Endothelial cell of umbilical vein (primary cell): ENCODE measurements around the gene PRDM16. TPM values are rescaled to one million over a fixed set of nuclear protein-coding genes. Genes with fewer than 3 reads are reported as not detected.

ENCODE experiments used
- BruUV-seq: library from RNA; stranded (reverse); fragments of 400-500 nt; replicated peaks from 2 replicates; lab custom pipeline; 2021; lab: Mats Ljungman, UMichigan
- CTCF ChIA-PET: fragments of 300-600, 350-600 bp; sonication (Branson Sonifier 250); formaldehyde crosslinking; loops from one replicate; lab custom pipeline; 2021; ENCODE audit warnings: antibody characterized with exemption, inconsistent platforms; lab: Charles Lee
- POLR2A ChIA-PET: fragments of 300-600, 350-600 bp; sonication (Branson Sonifier 250); formaldehyde crosslinking; loops from one replicate; lab custom pipeline; 2021; ENCODE audit warnings: antibody characterized with exemption, inconsistent platforms; lab: Charles Lee
- DNase-seq: peaks from one replicate; pipeline ENCODE4 v3.0.0-alpha.2; 2011; ENCODE audit warnings: low read depth, low spot score
- FAIRE-seq: peaks from 2 replicates; lab custom pipeline; 2011; peaks lifted over from hg19 to GRCh38; lab: Jason Lieb, UNC
- H2AFZ ChIP-seq: 2 replicates; pipeline ENCODE4 v1.6.0; 2012; ENCODE audit warnings: low read depth, low read length, control low read depth, inconsistent platforms
- H3K27ac ChIP-seq: 2 replicates; pipeline ENCODE4 v1.5.1; 2011; ENCODE audit warnings: low read depth, mild to moderate bottlenecking, control low read depth, low read length, moderate library complexity; ENCODE audit not compliant: insufficient read depth
- H3K27me3 ChIP-seq, 2 experiments: 2 replicates each; pipeline versions ENCODE4 v1.6.0 to v1.6.1; 2011; ENCODE audit warnings: low read length in 2 of 2, mixed read lengths in 1 of 2; ENCODE audit not compliant: control insufficient read depth in 2 of 2, insufficient read depth in 2 of 2
- H3K36me3 ChIP-seq, 2 experiments: 2 replicates in 1 of 2; 3 replicates in 1 of 2; pipeline ENCODE4 v1.5.1; 2011; ENCODE audit warnings: low read length in 2 of 2, mild to moderate bottlenecking in 1 of 2, moderate library complexity in 1 of 2; ENCODE audit not compliant: control insufficient read depth in 2 of 2, insufficient read depth in 2 of 2; ENCODE audit errors: extremely low read depth in 1 of 2
- H3K4me1 ChIP-seq: 3 replicates; pipeline ENCODE4 v1.5.1; 2011; ENCODE audit warnings: mild to moderate bottlenecking, low read length; ENCODE audit not compliant: control insufficient read depth, insufficient read depth; ENCODE audit errors: extremely low read depth
- H3K4me2 ChIP-seq: 2 replicates; pipeline ENCODE4 v1.6.1; 2011; ENCODE audit warnings: low read length, control low read depth, mixed read lengths; ENCODE audit not compliant: insufficient read depth
- H3K4me3 ChIP-seq, 3 experiments: fragments of 200-600 bp in 1 of 3; sonication (generic), shearing (Covaris generic) in 1 of 3; replicated peaks in 1 of 3; 2 replicates each; pipeline ENCODE4 v1.5.1; 2011 to 2016; ENCODE audit warnings: control low read depth in 3 of 3, low read length in 3 of 3, mild to moderate bottlenecking in 2 of 3, inconsistent platforms in 1 of 3, low read depth in 1 of 3, moderate library complexity in 1 of 3; ENCODE audit not compliant: insufficient read depth in 1 of 3
- H3K79me2 ChIP-seq: 2 replicates; pipeline ENCODE4 v1.6.0; 2012; ENCODE audit warnings: low read length, inconsistent platforms; ENCODE audit not compliant: control insufficient read depth, insufficient read depth
- H3K9ac ChIP-seq: replicated peaks from 2 replicates; pipeline ENCODE3; 2011; ENCODE audit warnings: low read length, control low read depth; ENCODE audit not compliant: insufficient read depth; ENCODE audit errors: extremely low read depth
- H3K9me1 ChIP-seq: replicated peaks from 3 replicates; pipeline ENCODE4 v1.6.0; 2011; ENCODE audit warnings: mild to moderate bottlenecking, low read length; ENCODE audit not compliant: control insufficient read depth, insufficient read depth; ENCODE audit errors: extremely low read depth
- H3K9me3 ChIP-seq: replicated peaks from 2 replicates; pipeline ENCODE4 v1.5.1; 2012; ENCODE audit warnings: low read length, inconsistent platforms; ENCODE audit not compliant: control insufficient read depth, insufficient read depth
- H4K20me1 ChIP-seq: replicated peaks from 2 replicates; pipeline ENCODE3; 2011; ENCODE audit warnings: mild to moderate bottlenecking, low read length; ENCODE audit not compliant: control insufficient read depth, insufficient read depth; ENCODE audit errors: extremely low read depth
- EZH2 ChIP-seq: IDR thresholded peaks from 2 replicates; pipeline ENCODE4 v1.6.1; 2012; ENCODE audit warnings: borderline replicate concordance, low read depth, mild to moderate bottlenecking, moderate library complexity, low read length, inconsistent platforms; ENCODE audit not compliant: severe bottlenecking
- FOS ChIP-seq: IDR thresholded peaks from 2 replicates; pipeline ENCODE4 v1.6.1; 2011; ENCODE audit warnings: mild to moderate bottlenecking, low read length, moderate library complexity, borderline replicate concordance; ENCODE audit not compliant: insufficient read depth
- GATA2 ChIP-seq: IDR thresholded peaks from 2 replicates; pipeline ENCODE4 v1.7.0; 2011; ENCODE audit warnings: low read depth, mild to moderate bottlenecking, moderate library complexity, mixed read lengths, low read length; ENCODE audit not compliant: insufficient read length, insufficient read depth
- JUN ChIP-seq: IDR thresholded peaks from 2 replicates; pipeline ENCODE4 v1.6.1; 2011; ENCODE audit warnings: borderline replicate concordance, low read depth; ENCODE audit not compliant: insufficient read length, insufficient read depth
- MAX ChIP-seq: IDR thresholded peaks from 2 replicates; pipeline ENCODE4 v1.6.1; 2011; ENCODE audit not compliant: insufficient read depth, insufficient read length
- MYC ChIP-seq: IDR thresholded peaks from one replicate; pipeline ENCODE4 v1.6.1; 2011; ENCODE audit warnings: mild to moderate bottlenecking, low read depth, low read length
- POLR2AphosphoS5 ChIP-seq: IDR thresholded peaks from 2 replicates; pipeline ENCODE4 v1.6.1; 2012; ENCODE audit warnings: low read depth, mild to moderate bottlenecking, control low read depth, low read length, moderate library complexity; ENCODE audit not compliant: insufficient read depth
- dilution Hi-C: fragments of 300-500 bp; cut with MboI; formaldehyde crosslinking; loops from one replicate; pipeline ENCODE4 v1.15.0; 2019; ENCODE audit warnings: low sequenced_read_pairs; ENCODE audit not compliant: extremely low pct_ligation_motif_present
- intact Hi-C: fragments of 100-400 bp; cut with micrococcal nuclease; formaldehyde crosslinking; loops from one replicate; pipeline ENCODE4 v1.10.0; 2022
- polyA plus RNA-seq, 4 experiments: library from polyadenylated mRNA; depleted of rRNA in 3 of 4; stranded (reverse) in 3 of 4; unstranded in 1 of 4; fragments of >200 nt; gene quantifications; 2 replicates each; pipeline versions ENCODE4 v1.2.1 to v1.2.3, GENCODE V29; 2011 to 2012; ENCODE audit warnings: missing spikeins in 1 of 4
- total RNA-seq: library from RNA; stranded (reverse); gene quantifications from 2 replicates; pipeline ENCODE4 v1.2.3, GENCODE V29; 2021

The PRDM16 gene
- total and polyA plus RNA-seq, 2 donors (not counting 3 experiments of a cell fraction or from before 2014, with no cell fraction given): not detected

DNA sequence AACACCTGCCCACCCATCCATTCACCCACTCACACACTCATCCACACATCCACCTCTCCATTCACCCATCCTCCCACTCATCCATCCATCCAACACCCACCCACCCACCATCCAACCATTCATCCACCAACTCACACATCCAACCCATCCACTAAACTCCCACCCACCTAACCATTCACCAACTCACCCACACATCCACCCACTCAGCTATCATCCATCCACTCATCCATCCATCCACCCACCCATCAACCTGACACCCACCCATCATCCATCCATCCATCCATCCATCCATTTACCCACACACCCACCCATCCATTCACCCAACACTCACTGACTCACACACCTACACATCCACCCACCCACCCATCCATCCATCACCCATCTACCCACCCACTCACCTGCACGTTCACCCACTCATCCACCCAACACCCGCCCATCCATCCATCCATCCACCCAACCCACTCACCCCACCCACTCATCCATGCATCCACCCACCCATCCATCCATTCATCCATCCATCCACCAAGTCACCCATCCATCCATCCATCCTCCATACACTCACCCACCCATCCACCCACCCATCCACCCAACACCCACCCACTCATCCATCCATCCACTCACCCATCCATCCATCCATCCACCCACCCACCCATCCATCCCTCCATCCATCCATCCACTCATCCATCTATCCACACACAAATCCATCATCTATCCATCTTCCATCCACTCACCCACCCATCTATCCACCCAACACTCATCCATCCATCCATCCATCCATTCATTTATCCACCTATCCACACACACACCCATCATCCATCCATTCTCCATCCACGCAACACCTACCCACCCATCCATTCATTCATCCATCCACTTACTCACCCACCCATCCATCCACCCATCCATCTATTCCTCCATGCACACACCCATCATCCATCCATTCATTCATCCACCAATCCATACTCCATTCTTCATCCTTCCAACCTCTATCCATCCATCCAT is 17.4 kb upstream of the PRDM16 start:
- no peak for DNase-seq
- Histone ChIP-seq H3K4me1 (no peaks in the 10 kb centered on the region), H3K9ac (no peak overlapping the region), H3K9me1 (no peaks in the 10 kb centered on the region), H2AFZ (no peak overlapping the region), H3K36me3 (no peaks in the 10 kb centered on the region), H3K27me3 (no peaks in the 10 kb centered on the region), H3K4me2 (no peak overlapping the region), H3K4me3 (no peak overlapping the region), H4K20me1 (no peaks in the 10 kb centered on the region), H3K27ac (no peak overlapping the region), H3K79me2 (no peaks in the 10 kb centered on the region), H3K9me3 (no peaks in the 10 kb centered on the region)
- POLR2A ChIA-PET: no interaction called here
- no peak for TF ChIP-seq EZH2
- intact Hi-C loops (no loop called here), dilution Hi-C loops (no loop called here)
- CTCF ChIA-PET: no interaction called here
- no peak for FAIRE-seq
- no TSS peak for BruUV-seq

- Histone ChIP-seq H3K79me2 (no peaks in the 10 kb centered on the region), H3K9me3 (no peaks in the 10 kb centered on the region), H3K4me3 (no peak overlapping the region), H3K9me1 (no peaks in the 10 kb centered on the region), H3K36me3 (no peaks in the 10 kb centered on the region), H3K27me3 (no peaks in the 10 kb centered on the region), H3K9ac (no peak overlapping the region), H3K27ac (no peak overlapping the region), H3K4me1 (no peaks in the 10 kb centered on the region), H2AFZ (no peak overlapping the region), H4K20me1 (no peaks in the 10 kb centered on the region), H3K4me2 (no peak overlapping the region)
- dilution Hi-C loops: no loop called here
- intact Hi-C loops: no loop called here
- CTCF ChIA-PET: no interaction called here
- no TSS peak for BruUV-seq
- DNase-seq: no peak
- no peak for TF ChIP-seq JUN
- TF ChIP-seq EZH2: no peak
- TF ChIP-seq FOS: no peak
- no peak for TF ChIP-seq GATA2
- no peak for TF ChIP-seq MAX
- no peak for TF ChIP-seq MYC
- no peak for TF ChIP-seq POLR2AphosphoS5
- POLR2A ChIA-PET: no interaction called here
- no peak for FAIRE-seq
Observed at GRCh38 chr1:3052501-3052900, 16.5 kb upstream of the PRDM16 start.
